GM06990 (cell line): Measurements from ENCODE around the gene VTI1A.
"Not testable (repeated sequence)": the region's sequence is repeated elsewhere in the genome, so short reads cannot be mapped to it uniquely, and the experiment has no call there.

Source experiments
- DNase-seq: peaks from one replicate; pipeline ENCODE4 v3.0.0-alpha.2; 2011; ENCODE audit not compliant: insufficient read length; ENCODE audit errors: extremely low read depth
- H3K27me3 ChIP-seq: replicated peaks from 2 replicates; pipeline ENCODE4 v1.6.0; 2011; ENCODE audit warnings: low read length; ENCODE audit not compliant: control insufficient read depth, insufficient read depth
- H3K36me3 ChIP-seq: 2 replicates; pipeline ENCODE4 v1.5.1; 2011; ENCODE audit warnings: low read length; ENCODE audit not compliant: control insufficient read depth, insufficient read depth
- H3K4me3 ChIP-seq: replicated peaks from 2 replicates; pipeline ENCODE4 v1.5.1; 2011; ENCODE audit warnings: low read depth, mild to moderate bottlenecking, control low read depth, low read length
- TF ChIP-seq, protein P1 (sequence below): IDR thresholded peaks from 2 replicates; pipeline ENCODE4 v1.5.1; 2011; ENCODE audit warnings: low read length, control low read depth, mild to moderate bottlenecking, inconsistent platforms; ENCODE audit not compliant: insufficient read depth, poor library complexity, severe bottlenecking

The VTI1A gene

DNA sequence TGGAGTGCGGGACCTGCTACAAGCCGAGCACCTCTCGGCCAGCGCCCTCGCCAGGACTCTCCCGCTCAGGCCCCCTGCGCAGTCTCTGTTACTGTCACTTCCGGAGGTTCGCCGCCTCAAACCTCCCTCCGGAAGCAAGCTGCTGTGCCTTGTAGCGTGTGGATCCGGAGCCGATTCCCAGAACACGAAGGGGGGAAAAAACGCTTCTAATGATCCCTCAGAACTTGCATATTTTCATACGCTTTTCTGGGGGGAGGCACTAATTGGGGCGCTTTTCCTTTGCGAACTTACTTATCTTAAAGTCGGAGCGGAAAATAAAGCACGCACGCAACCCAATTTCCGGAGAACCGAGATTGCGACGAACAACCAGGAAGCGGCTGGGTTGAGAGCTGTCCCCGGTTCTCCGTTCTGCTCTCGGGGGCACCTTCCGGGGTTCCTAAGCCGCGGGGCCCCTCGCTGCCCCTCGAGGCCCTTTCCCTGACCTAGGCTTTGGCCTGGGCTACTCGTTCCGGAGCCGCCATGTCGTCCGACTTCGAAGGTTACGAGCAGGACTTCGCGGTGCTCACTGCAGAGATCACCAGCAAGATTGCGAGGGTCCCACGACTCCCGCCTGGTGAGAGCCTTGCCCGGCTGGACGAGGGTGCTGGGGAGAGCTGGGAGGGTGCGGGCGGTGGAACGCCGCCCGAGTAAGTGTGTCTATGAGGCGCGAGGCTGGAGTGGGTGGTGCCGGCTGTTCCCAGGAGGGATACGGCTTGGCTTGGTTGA is at the start of gene VTI1A, which contains the start of gene ZDHHC6:
VTI1A (plus strand) TSS at position 361 of the 765 bp plus-strand sequence; CDS start at position 520, 159 bp downstream.
ZDHHC6 (minus strand) TSS at position 60 of the 765 bp plus-strand sequence. CDS start 1,478 bp downstream, outside the sequence.
- DNase-seq = peak; percentile 85
- H3K36me3 ChIP-seq = no peaks in the 10 kb centered on the region
- H3K4me3 ChIP-seq = peak within 1 kb of the TSS; percentile 89
- TF ChIP-seq, protein P1, sequence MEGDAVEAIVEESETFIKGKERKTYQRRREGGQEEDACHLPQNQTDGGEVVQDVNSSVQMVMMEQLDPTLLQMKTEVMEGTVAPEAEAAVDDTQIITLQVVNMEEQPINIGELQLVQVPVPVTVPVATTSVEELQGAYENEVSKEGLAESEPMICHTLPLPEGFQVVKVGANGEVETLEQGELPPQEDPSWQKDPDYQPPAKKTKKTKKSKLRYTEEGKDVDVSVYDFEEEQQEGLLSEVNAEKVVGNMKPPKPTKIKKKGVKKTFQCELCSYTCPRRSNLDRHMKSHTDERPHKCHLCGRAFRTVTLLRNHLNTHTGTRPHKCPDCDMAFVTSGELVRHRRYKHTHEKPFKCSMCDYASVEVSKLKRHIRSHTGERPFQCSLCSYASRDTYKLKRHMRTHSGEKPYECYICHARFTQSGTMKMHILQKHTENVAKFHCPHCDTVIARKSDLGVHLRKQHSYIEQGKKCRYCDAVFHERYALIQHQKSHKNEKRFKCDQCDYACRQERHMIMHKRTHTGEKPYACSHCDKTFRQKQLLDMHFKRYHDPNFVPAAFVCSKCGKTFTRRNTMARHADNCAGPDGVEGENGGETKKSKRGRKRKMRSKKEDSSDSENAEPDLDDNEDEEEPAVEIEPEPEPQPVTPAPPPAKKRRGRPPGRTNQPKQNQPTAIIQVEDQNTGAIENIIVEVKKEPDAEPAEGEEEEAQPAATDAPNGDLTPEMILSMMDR = peak; percentile 42
- no peaks in the 10 kb centered on the region for H3K27me3 ChIP-seq

DNA sequence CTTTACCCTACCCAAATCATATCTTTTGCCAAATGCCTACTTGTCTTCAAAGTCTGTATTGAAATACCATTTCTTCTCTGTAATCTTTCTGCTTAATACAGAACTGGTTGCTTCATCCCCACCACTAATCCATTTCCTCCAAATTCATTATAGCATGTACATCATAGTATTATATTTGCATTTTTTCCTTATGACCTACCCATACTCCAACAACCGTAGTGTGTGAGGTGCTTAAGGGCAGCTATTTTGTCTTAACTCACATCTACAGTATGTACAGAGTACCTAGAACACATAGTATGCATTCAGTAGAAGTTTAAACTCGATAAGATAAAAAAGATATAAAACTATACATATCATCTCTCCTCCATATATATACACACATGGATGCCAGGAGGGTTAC is 49.4 kb upstream of the VTI1A start:
- TF ChIP-seq, protein P1 = no peak
- peaks cover 8% of the 10 kb centered on the region for H3K36me3 ChIP-seq
- H3K27me3 ChIP-seq = no peaks in the 10 kb centered on the region
- H3K4me3 ChIP-seq = no peak overlapping the region
- DNase-seq = no peak

DNA sequence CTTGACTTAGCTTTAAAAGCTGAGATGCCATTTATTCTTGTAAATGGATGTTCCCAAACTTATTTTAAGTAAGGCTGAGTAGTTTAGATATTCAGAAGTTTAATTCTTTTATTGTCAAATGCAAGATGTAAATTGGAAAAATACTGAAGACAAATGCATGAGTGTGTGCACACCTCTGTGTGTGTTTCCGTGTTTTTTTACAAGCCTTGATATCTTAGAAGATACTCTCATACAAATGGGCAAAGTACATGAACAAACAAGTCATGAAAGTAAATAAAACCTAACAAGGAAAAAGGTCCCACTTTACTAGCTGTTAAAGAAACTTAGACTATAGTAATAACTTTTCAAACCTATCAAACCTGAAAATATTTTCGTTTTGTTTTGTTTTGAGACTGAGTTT is 44.1 kb upstream of the VTI1A start:
- H3K4me3 ChIP-seq = no peak overlapping the region
- H3K27me3 ChIP-seq = no peaks in the 10 kb centered on the region
- DNase-seq = no peak
- TF ChIP-seq, protein P1 = no peak
- H3K36me3 ChIP-seq = peaks cover 9% of the 10 kb centered on the region

DNA sequence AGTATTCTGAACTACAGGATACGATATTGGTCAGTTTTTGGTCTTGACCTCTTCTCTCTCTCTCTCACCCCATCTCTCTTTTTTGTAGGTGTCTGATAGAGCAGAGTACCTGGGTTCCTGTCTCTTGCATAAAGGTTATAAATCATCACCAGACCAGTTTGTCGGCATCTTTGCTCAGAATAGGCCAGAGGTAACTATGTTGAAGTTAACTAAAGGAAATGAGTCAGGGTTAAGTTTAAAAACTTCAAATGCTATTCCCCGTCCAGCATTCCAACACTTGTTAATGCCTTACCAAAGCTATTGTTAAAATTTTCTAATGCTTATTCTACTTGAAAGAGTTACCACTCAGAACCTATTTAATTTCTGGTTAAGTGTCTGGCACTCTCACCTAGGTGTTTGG is 42.4 kb upstream of the VTI1A start:
- TF ChIP-seq, protein P1 = no peak
- H3K4me3 ChIP-seq = no peak overlapping the region
- no peak for DNase-seq
- peaks cover 10% of the 10 kb centered on the region for H3K36me3 ChIP-seq
- no peaks in the 10 kb centered on the region for H3K27me3 ChIP-seq

DNA sequence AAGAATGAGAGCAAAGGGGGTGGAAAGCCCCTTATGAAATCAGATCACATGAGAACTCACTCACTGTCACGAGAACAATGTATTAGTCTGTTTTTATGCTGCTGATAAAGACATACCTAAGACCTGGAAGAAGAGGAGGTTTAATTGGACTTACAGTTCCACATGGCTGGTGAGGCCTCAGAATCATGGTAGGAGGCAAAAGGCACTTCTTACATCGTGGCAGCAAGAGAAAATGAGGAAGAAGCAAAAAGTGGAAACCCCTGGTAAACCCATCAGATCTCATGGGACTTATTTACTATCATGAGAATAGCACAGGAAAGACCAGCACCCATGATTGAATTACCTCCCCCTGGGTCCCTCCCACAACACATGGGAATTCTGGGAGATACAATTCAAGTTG is 40.2 kb upstream of the VTI1A start:
- H3K36me3 ChIP-seq = peaks cover 10% of the 10 kb centered on the region
- H3K27me3 ChIP-seq, H3K4me3 ChIP-seq, DNase-seq: not testable (repeated sequence)

DNA sequence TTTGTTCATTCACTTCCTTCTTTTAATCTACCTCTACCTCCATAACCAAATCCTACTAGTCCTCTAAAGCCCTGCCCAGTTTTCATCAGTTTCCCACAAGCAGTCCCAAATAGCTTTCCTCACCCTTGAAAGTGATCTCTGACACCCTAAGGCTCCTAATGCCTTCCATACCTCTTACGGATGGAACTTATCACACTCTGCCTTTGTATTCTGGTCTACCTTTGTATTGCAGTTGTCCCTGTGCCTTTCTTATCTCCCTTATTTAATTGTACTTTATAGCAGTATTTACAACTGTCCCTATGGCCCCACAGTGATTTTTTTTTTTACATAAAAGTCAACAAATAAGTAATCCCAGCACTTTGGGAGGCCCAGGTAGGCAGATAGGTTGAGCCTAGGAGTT is 39.3 kb upstream of the VTI1A start:
- Histone ChIP-seq H3K4me3 (no peak overlapping the region), H3K36me3 (peaks cover 13% of the 10 kb centered on the region), H3K27me3 (no peaks in the 10 kb centered on the region)
- TF ChIP-seq, protein P1 = no peak
- DNase-seq = no peak
